ENCODE results near the gene CCDC171.
"Not testable (repeated sequence)": the region's sequence is repeated elsewhere in the genome, so short reads cannot be mapped to it uniquely, and the experiment has no call there.

CCDC171 gene

GRCh38 chr9:15769547-15769946, 216.7 kb downstream of the CCDC171 start:
- no peak for DNase-seq

- DNase-seq, result no peak
These were observed 226.0 kb downstream of the CCDC171 start for GRCh38 chr9:15778861-15779260.

- no peak for DNase-seq
These were observed 229.3 kb downstream of the CCDC171 start for GRCh38 chr9:15782106-15782505.

GRCh38 chr9:15785584-15785983, 232.7 kb downstream of the CCDC171 start:
- DNase-seq, result no peak

- no peak for DNase-seq
These were observed 233.8 kb downstream of the CCDC171 start for GRCh38 chr9:15786616-15787015.

GRCh38 chr9:15810219-15810899, 257.5 kb downstream of the CCDC171 start:
- DNase-seq, result not testable (repeated sequence)

GRCh38 chr9:15813076-15813475, 260.2 kb downstream of the CCDC171 start:
- no peak for DNase-seq

- no peak for DNase-seq
These were observed 271.5 kb downstream of the CCDC171 start for GRCh38 chr9:15824310-15824709.

- DNase-seq, result no peak
These were observed 278.5 kb downstream of the CCDC171 start for GRCh38 chr9:15831384-15831783.

GRCh38 chr9:15834541-15834940, 281.7 kb downstream of the CCDC171 start:
- no peak for DNase-seq

- DNase-seq, result peak; percentile 34
These were observed 284.3 kb downstream of the CCDC171 start for GRCh38 chr9:15837079-15837679.

GRCh38 chr9:15842051-15842450, 289.2 kb downstream of the CCDC171 start:
- DNase-seq, result no peak

GRCh38 chr9:15843316-15843715, 290.5 kb downstream of the CCDC171 start:
- no peak for DNase-seq

GRCh38 chr9:15843931-15844330, 291.1 kb downstream of the CCDC171 start:
- no peak for DNase-seq

- no peak for DNase-seq
These were observed 293.8 kb downstream of the CCDC171 start for GRCh38 chr9:15846611-15847010.

GRCh38 chr9:15849871-15850270, 297.0 kb downstream of the CCDC171 start:
- DNase-seq, result no peak

GRCh38 chr9:15851766-15852165, 298.9 kb downstream of the CCDC171 start:
- no peak for DNase-seq

- DNase-seq, result no peak
These were observed 303.7 kb downstream of the CCDC171 start for GRCh38 chr9:15856591-15856990.

- no peak for DNase-seq
These were observed 314.5 kb downstream of the CCDC171 start for GRCh38 chr9:15867334-15867733.

- no peak for DNase-seq
These were observed 315.1 kb downstream of the CCDC171 start for GRCh38 chr9:15867988-15868387.

- peak; percentile 8 for DNase-seq
These were observed 320.8 kb downstream of the CCDC171 start for GRCh38 chr9:15873573-15874177.

GRCh38 chr9:15882328-15882727, 329.5 kb downstream of the CCDC171 start:
- no peak for DNase-seq

GRCh38 chr9:15882883-15883282, 330.0 kb downstream of the CCDC171 start:
- no peak for DNase-seq

GRCh38 chr9:15885464-15885863, 332.6 kb downstream of the CCDC171 start:
- DNase-seq, result no peak
